ENCODE results near the gene ZNF33A.
"Not testable (repeated sequence)": the region's sequence is repeated elsewhere in the genome, so short reads cannot be mapped to it uniquely, and the experiment has no call there.

ZNF33A gene

DNA sequence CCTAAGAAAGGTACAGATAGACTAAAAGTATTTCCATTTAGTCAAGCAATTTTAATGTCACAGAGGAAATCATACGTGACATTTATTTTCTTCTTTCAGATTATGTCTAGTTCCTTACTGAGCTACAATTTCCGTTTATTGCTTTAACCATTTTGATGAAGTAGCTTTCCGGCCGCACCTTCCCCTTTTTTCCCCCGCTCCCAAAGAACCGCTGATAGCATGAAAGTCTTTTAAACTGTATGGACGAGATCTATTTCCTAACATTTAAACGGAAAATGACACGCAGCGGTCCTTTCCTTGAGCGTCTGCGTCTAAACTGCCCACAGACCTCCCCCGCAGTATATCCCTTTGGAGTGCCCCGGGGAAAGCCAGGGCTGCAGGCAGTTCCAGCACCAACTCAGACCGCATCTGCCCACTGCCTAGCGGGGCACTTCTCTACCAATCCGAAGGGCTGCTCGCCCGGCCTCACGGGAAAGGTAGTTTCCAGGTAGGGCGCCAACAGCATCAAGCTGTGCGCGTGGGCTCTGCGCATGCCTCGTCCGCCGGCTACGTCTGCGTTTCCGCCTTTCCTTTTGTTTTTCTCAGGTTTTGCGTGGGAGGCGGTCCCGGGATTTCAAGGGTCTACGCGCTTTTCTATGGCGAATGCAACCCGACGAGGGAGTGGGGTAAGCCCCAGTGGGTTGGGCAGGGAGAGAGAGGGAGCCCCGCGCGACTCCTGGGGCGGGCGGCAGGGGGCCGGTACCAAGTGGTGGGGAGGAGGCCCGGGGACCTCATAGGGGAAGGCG is at the start of gene ZNF33A:
Gene ZNF33A (plus strand): TSS at position 557 of the 785 bp plus-strand sequence. CDS start 1,667 bp downstream, outside the sequence.
- peak; percentile 92 for DNase-seq

DNA sequence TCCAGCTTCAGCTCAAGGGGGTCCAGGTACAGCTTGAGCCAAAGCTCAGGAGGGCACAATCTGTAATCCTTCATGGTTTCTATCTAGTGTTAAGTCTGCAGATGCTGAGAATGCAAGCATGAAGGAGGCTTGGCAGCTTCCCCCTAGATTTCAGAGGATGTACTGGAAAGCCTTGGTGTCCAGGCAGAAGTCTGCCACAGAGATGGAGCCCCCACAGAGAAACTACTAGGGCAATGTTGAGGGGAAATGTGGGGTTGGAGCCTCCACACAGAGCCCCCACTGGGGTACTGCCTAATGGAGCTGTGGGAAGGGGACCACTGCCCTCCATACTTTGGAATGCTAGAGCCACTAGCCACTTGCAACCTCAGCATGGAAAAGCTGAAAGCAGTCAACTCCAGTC is 45.5 kb upstream of the ZNF33A start:
- DNase-seq, result no peak

GRCh38 chr10:37972396-37972795 is 38.1 kb upstream of the ZNF33A start:
- no peak for DNase-seq

- DNase-seq, result peak; percentile 25
Observed at GRCh38 chr10:37975401-37975991, 35.0 kb upstream of the ZNF33A start.

- peak; percentile 99 for DNase-seq
Observed at GRCh38 chr10:37976091-37976879, 34.2 kb upstream of the ZNF33A start, which contains the start of gene ZNF25. TSS of gene ZNF25 (minus strand) at chr10:37976647. CDS start at chr10:37971722, 4,925 bp downstream.

GRCh38 chr10:37976880-37977203 is 33.6 kb upstream of the ZNF33A start:
- DNase-seq, result no peak

- no peak for DNase-seq
Observed at GRCh38 chr10:37991655-37992054, 18.8 kb upstream of the ZNF33A start.

- no peak for DNase-seq
Observed at GRCh38 chr10:37992083-37992482, 18.4 kb upstream of the ZNF33A start.

DNA sequence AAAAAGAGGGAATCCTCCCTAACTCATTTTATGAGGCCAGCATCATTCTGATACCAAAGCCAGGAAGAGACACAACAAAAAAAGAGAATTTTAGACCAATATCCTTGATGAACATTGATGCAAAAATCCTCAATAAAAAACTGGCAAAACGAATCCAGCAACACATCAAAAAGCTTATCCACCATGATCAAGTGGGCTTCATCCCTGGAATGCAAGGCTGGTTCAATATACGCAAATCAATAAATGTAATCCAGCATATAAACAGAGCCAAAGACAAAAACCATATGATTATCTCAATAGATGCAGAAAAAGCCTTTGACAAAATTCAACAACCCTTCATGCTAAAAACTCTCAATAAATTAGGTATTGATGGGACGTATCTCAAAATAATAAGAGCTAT is 11.6 kb upstream of the ZNF33A start:
- not testable (repeated sequence) for DNase-seq

- not testable (repeated sequence) for DNase-seq
Observed at GRCh38 chr10:38000474-38000873, 10.0 kb upstream of the ZNF33A start.

DNA sequence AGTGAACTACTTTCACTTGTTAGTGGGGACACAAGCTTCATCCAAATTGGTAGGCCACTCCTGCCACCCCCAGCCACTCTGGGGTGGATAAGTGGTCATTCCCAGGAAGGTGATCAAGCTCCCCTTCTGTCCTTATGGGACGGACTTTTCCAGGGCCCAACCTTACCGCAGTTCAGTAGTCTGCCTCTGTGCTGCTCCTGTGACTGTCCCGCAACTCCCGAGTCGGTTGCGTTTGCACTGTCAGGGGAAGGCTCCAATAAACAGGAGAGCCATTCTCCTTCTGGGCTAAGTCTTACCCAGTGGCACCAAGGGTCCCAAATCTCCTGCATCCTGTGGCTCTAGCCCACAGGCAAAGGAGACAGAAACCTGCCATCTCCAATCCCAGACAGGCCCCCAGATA is 7.4 kb upstream of the ZNF33A start:
- DNase-seq, result no peak

GRCh38 chr10:38003588-38003987 is 6.9 kb upstream of the ZNF33A start:
- no peak for DNase-seq

GRCh38 chr10:38007551-38007950 is 2.9 kb upstream of the ZNF33A start:
- DNase-seq, result no peak

DNA sequence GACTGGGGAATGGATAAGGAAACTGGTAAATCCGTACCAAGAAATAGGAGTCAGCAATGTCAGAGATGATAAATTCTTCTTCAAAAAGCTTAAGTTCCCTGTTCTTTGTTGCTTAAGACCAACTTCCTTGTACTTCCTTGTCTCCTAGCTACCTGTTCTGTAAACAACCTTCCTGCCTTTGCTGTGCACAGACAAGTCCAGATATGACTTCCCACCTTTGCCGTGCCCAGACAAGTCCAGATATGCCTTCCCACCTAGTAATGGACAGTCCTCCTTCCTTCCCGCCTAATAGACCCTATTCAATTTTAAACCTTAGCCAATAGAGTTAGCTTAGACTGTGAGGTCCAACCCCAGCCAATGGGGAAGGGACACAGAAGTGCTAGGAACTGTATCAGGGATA is 2.5 kb upstream of the ZNF33A start:
- DNase-seq, result no peak

GRCh38 chr10:38016354-38016753 is 5.9 kb downstream of the ZNF33A start:
- no peak for DNase-seq

DNA sequence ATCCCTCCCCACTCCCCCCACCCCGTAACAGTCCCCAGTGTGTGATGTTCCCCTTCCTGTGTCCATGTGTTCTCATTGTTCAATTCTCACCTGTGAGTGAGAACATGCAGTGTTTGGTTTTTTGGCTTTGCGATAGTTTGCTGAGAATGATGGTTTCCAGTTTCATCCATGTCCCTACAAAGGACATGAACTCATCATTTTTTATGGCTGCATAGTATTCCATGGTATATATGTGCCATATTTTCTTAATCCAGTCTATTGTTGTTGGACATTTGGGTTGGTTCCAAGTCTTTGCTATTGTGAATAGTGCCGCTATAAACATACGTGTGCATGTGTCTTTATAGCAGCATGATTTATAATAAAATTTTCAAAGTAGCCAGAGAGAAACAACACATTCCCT is 8.6 kb downstream of the ZNF33A start:
- not testable (repeated sequence) for DNase-seq

DNA sequence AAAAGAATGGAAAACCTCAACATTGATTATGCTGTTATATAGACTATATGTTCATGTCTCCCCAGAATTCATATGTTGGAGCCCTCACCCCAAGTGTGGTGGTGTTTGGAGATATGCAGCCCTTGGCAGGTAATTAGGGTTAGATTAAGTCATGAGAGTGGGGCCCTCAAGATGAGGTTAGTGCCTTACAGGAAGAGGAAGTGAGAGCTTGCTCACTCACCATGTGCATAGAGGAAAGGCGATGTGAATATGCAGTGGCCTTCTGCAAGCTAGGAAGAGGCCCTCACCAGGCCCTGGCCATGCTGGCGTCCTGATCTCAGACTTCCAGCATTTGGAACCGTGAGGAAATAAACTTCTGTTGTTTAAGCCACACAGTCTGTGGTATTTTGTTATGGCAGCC is 14.8 kb downstream of the ZNF33A start:
- peak; percentile 4 for DNase-seq

DNA sequence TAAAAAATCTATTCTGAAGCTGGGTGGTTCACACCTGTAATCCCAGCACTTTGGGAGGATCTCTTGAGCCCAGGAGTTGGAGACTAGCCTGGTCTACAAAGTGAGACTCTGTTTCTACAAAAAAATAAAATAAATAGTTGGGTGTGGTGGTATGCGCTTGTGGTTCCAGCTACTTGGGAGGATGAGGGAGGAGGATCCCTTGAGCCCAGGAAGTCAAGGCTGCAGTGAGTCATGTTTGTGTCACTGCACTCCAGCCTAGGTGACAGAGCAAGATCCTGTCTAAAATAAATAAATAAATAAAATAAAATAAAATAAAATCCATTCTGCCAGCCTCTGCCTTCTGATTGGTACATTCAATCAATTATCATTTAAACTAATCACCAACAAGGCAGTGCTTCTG is 17.5 kb downstream of the ZNF33A start:
- DNase-seq, result no peak

GRCh38 chr10:38032886-38033285 is 22.4 kb downstream of the ZNF33A start:
- DNase-seq, result no peak

GRCh38 chr10:38038107-38038931 is 27.8 kb downstream of the ZNF33A start:
- DNase-seq, result peak; percentile 6

- no peak for DNase-seq
Observed at GRCh38 chr10:38038932-38039245, 28.4 kb downstream of the ZNF33A start.

DNA sequence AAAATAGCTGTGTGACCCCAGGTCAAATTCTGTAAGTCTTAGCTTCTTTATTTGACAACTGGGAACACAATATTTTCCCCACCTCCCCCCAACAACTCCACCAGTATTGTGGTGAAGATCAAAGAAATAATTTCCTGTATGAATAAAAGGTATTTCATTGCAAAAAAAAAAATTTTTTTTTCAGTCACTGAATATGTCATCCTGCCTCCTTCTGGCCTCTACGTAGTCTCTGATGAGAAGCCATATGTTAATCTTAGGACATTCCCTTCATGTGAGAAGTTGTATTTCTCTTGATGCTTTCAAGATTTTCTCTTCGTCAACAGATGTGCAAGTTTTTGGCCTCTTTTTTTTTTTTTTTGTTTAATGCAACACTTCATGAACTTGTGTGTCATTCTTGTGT is 33.0 kb downstream of the ZNF33A start:
- DNase-seq, result no peak

DNA sequence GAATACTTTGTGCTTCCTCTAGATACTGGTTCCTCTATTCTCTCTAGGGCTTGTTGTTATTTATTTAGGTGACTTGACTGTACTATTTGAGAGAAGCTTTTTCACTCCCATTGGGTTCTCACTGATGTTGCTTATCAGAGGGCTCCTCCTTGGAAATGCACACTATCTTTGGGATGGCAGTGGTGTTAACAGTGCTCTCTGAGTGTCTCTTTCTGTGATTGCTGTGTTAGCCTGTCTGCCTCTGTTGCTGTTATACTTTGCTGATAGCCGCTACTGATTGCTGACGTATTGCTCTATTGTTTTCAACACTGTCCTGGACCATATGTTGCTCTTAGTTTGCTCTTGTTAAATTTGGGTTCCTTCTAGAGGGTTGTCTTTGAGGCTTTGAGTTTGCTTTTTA is 34.7 kb downstream of the ZNF33A start:
- no peak for DNase-seq
